Ishikawa (cell line): ENCODE data around the gene HAP1.
A peak's percentile ranks its signal among the peaks of the same experiment; 100 is the strongest.

Experiments
- CREB1 ChIP-seq: IDR thresholded peaks from 2 replicates; pipeline ENCODE4 v1.6.1; 2012; ENCODE audit warnings: low read depth
- EGR1 ChIP-seq: IDR thresholded peaks from 2 replicates; pipeline ENCODE4 v1.6.1; 2012
- EP300 ChIP-seq: IDR thresholded peaks from 2 replicates; pipeline ENCODE4 v1.6.1; 2012; ENCODE audit warnings: borderline replicate concordance
- FOXM1 ChIP-seq: IDR thresholded peaks from 2 replicates; pipeline ENCODE4 v1.6.1; 2012; ENCODE audit warnings: low read depth, borderline replicate concordance
- RAD21 ChIP-seq: IDR thresholded peaks from 2 replicates; pipeline ENCODE4 v1.6.1; 2012; ENCODE audit warnings: low read depth
- TAF1 ChIP-seq: IDR thresholded peaks from 2 replicates; pipeline ENCODE4 v1.6.1; 2012; ENCODE audit warnings: low read depth, mild to moderate bottlenecking
- TCF12 ChIP-seq: IDR thresholded peaks from 2 replicates; pipeline ENCODE4 v1.6.1; 2012; ENCODE audit warnings: low read depth
- TEAD4 ChIP-seq: IDR thresholded peaks from 2 replicates; pipeline ENCODE4 v1.6.1; 2012
- YY1 ChIP-seq: IDR thresholded peaks from 2 replicates; pipeline ENCODE4 v1.6.1; 2012; ENCODE audit warnings: low read depth
- ZBTB7A ChIP-seq: IDR thresholded peaks from 2 replicates; pipeline ENCODE4 v1.6.1; 2012; ENCODE audit warnings: low read depth
- TF ChIP-seq, protein P1 (sequence below): IDR thresholded peaks from 2 replicates; pipeline ENCODE4 v1.6.1; 2012; ENCODE audit warnings: low read depth, mild to moderate bottlenecking
- TF ChIP-seq, protein P2 (sequence below): IDR thresholded peaks from 2 replicates; pipeline ENCODE4 v1.6.1; 2012
- TF ChIP-seq, protein P3 (sequence below): IDR thresholded peaks from 2 replicates; pipeline ENCODE4 v1.6.1; 2012

HAP1 gene

DNA sequence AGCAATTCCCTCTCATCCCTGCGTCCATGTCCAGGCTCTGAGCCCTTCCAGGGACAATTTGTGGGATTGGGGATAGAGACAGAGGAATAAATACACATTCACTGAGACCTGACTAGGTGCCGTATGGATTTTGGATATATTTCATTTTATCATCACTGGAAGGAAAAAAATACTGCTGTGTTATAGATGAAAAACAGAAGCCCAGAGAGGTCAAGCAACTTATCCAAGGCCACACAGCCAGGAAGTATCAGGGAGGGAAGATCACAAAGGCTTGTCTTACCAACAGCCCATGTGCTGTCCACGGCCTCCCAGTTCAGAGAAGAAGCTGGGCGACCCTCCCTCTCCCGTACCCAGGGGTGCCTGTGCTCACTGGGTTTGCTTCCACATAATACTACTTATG lies 6.1 kb upstream of the HAP1 start:
- no peak for TF ChIP-seq EGR1
- no peak for TF ChIP-seq TCF12
- TF ChIP-seq TAF1 = 0 out of 2 replicates have a peak, but pooled peaks have one; percentile 20
- no peak for TF ChIP-seq EP300
- TF ChIP-seq ZBTB7A = no peak

DNA sequence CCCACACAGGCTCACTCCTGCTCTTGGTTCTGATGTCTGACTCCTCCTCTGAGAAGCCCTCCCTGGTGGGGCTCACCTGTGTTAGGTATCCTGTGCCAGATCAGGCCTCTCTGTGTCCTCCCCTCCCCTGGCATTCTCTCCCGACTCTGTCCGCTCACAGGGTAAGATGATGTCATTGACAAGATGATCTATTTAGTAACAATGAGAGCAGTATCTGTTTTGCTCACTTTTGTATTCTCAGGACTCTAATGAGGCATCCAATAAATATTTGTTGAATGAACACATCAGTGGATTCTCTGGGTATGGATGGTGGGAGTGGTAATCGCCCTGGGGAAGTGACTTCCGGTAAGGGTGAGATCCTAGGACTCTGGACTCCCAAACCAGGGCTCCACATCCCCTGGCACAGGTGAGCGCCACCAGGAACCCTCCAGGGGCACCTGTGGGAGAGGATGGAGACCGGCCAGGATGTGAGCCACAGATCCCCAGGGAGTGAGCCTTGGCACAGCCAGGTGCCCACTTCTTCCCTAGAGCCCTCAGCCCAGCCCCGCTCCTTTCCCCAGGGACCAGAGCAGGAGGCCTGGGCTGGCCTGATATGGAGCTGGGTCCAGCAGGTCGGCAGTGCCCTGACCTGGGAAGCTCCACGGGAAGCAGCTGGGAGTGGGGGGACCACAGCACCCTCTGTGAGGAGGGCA lies 5.4 kb upstream of the HAP1 start:
- no peak for TF ChIP-seq EGR1

DNA sequence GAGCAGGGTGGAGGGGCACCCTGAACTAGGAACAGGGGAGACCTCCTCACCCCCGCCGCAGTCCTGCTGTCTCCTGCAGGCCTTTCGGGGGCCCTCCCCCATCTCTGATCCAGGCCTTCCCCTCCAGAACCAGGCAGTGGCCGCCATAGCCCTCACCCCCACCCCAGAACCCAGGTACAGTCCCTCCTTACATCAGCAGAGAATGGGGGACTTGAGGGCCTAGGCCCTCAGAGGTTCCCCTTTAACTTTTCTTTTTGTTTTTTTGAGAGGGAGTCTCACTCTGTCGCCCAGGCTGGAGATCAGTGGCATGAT lies 4.3 kb upstream of the HAP1 start:
- TF ChIP-seq TCF12 = no peak
- no peak for TF ChIP-seq EGR1
- no peak for TF ChIP-seq FOXM1
- TF ChIP-seq, protein P1, sequence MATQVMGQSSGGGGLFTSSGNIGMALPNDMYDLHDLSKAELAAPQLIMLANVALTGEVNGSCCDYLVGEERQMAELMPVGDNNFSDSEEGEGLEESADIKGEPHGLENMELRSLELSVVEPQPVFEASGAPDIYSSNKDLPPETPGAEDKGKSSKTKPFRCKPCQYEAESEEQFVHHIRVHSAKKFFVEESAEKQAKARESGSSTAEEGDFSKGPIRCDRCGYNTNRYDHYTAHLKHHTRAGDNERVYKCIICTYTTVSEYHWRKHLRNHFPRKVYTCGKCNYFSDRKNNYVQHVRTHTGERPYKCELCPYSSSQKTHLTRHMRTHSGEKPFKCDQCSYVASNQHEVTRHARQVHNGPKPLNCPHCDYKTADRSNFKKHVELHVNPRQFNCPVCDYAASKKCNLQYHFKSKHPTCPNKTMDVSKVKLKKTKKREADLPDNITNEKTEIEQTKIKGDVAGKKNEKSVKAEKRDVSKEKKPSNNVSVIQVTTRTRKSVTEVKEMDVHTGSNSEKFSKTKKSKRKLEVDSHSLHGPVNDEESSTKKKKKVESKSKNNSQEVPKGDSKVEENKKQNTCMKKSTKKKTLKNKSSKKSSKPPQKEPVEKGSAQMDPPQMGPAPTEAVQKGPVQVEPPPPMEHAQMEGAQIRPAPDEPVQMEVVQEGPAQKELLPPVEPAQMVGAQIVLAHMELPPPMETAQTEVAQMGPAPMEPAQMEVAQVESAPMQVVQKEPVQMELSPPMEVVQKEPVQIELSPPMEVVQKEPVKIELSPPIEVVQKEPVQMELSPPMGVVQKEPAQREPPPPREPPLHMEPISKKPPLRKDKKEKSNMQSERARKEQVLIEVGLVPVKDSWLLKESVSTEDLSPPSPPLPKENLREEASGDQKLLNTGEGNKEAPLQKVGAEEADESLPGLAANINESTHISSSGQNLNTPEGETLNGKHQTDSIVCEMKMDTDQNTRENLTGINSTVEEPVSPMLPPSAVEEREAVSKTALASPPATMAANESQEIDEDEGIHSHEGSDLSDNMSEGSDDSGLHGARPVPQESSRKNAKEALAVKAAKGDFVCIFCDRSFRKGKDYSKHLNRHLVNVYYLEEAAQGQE = no peak
- TF ChIP-seq EP300 = no peak
- TF ChIP-seq ZBTB7A = no peak
- TF ChIP-seq CREB1 = no peak
- TF ChIP-seq, protein P2, sequence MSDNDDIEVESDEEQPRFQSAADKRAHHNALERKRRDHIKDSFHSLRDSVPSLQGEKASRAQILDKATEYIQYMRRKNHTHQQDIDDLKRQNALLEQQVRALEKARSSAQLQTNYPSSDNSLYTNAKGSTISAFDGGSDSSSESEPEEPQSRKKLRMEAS = no peak
- TF ChIP-seq YY1 = no peak

DNA sequence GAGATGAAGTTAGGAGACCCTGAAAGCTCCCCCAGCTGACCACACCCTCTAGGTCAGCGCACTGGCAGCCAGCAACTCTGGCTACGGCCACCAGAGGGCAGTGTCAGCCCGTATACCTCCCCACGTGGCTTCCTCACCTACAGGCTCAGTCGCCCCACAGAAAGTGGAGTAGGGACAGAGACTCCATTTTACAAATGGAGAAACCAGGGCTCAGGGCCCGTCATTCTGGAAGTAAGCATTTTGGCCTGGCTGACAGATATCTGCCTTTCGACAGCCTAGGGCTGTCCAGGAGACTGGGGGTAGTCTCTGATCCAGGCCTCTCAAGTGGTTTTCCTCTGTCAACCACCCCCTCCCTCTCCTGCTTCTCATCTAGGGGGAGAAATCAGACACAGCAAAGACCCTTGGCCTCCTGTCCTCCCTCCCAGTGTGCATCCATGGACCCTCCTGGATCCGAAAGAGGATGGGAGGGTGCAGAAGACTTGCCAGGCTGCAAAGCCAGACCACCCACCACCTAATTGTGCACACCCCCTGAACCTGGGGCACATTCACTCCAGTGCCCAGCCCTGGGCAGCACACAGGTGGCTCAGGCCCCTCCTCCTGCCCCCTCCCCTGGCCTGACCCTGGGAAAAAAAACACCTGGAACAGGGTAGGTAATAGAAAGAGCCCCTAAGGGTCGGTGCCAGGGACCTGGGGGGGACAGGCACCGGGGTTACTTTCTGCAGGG lies 3.8 kb upstream of the HAP1 start:
- TF ChIP-seq TAF1 = no peak
- TF ChIP-seq TCF12 = peak; percentile 46; the same call in 1 of the 2 replicates
- TF ChIP-seq, protein P2 = peak; percentile 96
- no peak for TF ChIP-seq EP300
- peak; percentile 76 for TF ChIP-seq YY1
- TF ChIP-seq, protein P3, sequence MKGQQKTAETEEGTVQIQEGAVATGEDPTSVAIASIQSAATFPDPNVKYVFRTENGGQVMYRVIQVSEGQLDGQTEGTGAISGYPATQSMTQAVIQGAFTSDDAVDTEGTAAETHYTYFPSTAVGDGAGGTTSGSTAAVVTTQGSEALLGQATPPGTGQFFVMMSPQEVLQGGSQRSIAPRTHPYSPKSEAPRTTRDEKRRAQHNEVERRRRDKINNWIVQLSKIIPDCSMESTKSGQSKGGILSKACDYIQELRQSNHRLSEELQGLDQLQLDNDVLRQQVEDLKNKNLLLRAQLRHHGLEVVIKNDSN = 0 out of 2 replicates have a peak, but pooled peaks have one; percentile 58
- TF ChIP-seq ZBTB7A = no peak
- peak; percentile 98 for TF ChIP-seq RAD21
- TF ChIP-seq, protein P1 = no peak
- TF ChIP-seq TEAD4 = no peak

DNA sequence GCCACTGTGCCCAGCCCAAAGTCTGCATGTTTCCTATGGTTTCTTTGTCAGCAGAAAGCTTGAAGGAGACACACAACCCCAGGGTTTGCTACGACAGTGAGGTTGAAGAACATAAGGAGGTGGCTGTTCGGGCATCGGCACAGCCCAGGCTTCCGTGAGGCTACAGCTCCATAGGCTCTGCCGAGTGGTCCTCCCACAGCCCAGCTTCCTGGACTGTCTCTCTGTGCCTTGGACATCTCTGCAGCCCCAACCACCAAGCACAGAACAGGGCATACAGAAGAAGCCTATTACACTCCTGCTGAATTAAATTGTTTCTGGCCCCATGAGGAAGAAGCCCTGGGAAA lies 3.2 kb upstream of the HAP1 start:
- no peak for TF ChIP-seq RAD21

DNA sequence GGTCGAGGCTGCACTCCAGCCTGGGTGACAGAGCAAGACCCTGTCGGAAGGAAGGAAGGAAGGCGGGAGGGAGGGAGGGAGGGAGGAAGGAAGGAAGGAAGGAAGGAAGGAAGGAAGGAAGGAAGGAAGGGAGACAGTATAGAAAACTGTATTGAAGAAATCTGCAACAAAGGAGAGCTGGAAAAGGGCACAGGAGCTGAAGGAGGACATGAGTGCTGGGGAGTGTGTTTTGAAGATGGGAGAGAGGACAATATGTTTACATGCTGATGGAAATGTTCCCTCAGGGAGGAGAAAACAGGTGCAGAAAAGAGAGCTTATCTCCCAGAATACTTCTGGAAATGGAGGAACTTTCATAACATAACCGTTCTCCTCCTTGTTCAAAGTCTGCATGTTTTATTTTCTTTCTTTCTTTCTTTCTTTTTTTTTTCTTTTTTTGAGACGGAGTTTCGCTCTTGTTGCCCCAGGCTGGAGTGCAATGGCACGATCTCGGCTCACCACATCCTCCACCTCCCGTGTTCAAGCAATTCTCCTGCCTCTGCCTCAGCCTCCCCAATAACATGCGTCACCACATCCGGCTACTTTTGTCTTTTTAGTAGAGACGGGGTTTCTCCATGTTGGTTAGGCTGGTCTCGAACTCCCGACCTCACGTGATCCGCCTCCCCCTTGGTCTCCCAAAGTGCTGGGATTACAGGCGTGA lies 2.7 kb upstream of the HAP1 start:
- no peak for TF ChIP-seq YY1
- TF ChIP-seq, protein P1 = no peak
- TF ChIP-seq TCF12 = no peak
- no peak for TF ChIP-seq TEAD4
- TF ChIP-seq EGR1 = no peak
- TF ChIP-seq TAF1 = no peak
